ENCODE data around the gene MEIS1.

GRCh38 chr2:66431846-66432587 lies 2.9 kb upstream of the MEIS1 start:
- TF ChIP-seq, protein P1, sequence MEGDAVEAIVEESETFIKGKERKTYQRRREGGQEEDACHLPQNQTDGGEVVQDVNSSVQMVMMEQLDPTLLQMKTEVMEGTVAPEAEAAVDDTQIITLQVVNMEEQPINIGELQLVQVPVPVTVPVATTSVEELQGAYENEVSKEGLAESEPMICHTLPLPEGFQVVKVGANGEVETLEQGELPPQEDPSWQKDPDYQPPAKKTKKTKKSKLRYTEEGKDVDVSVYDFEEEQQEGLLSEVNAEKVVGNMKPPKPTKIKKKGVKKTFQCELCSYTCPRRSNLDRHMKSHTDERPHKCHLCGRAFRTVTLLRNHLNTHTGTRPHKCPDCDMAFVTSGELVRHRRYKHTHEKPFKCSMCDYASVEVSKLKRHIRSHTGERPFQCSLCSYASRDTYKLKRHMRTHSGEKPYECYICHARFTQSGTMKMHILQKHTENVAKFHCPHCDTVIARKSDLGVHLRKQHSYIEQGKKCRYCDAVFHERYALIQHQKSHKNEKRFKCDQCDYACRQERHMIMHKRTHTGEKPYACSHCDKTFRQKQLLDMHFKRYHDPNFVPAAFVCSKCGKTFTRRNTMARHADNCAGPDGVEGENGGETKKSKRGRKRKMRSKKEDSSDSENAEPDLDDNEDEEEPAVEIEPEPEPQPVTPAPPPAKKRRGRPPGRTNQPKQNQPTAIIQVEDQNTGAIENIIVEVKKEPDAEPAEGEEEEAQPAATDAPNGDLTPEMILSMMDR (conservative IDR thresholded peaks at IDR 0.05; ENCODE audit: low read depth, low read length): no peak
- no peak for TF ChIP-seq EZH2 (IDR thresholded peaks at IDR 0.05; ENCODE audit: borderline replicate concordance, low read depth, low read length, poor library complexity, severe bottlenecking)
